Suprapubic skin (tissue), 4 donors: ENCODE results near the gene ALKBH8. TPM values are rescaled to one million over a fixed set of nuclear protein-coding genes. Genes with fewer than 3 reads are reported as not detected.

Source experiments
- DNase-seq, 2 donors: peaks; one replicate each; pipeline ENCODE4 v3.0.0-alpha.2; 2019; ENCODE audit warnings: low spot score in 2 of 2
- H3K27ac ChIP-seq: fragments of 200-600 bp; sonication (generic); one replicate; pipeline ENCODE4 v1.5.1; 2019
- H3K27me3 ChIP-seq: fragments of 200-600 bp; sonication (generic); one replicate; pipeline ENCODE4 v1.5.1; 2019
- H3K36me3 ChIP-seq: fragments of 200-600 bp; sonication (generic); one replicate; pipeline ENCODE4 v1.5.1; 2019
- H3K4me1 ChIP-seq: fragments of 200-600 bp; sonication (generic); one replicate; pipeline ENCODE4 v1.5.1; 2019
- H3K4me3 ChIP-seq: fragments of 200-600 bp; sonication (generic); one replicate; pipeline ENCODE4 v1.5.1; 2019; ENCODE audit warnings: mild to moderate bottlenecking
- H3K9me3 ChIP-seq: fragments of 200-600 bp; sonication (generic); one replicate; pipeline ENCODE4 v1.5.1; 2019
- EP300 ChIP-seq: sonication (generic); formaldehyde crosslinking; IDR thresholded peaks from one replicate; pipeline ENCODE4 v1.6.1; 2017; ENCODE audit warnings: antibody characterized with exemption
- POLR2A ChIP-seq, 2 donors: fragments of 450-650 bp; IDR thresholded peaks; one replicate each; pipeline ENCODE4 v1.6.1; 2017; ENCODE audit warnings: antibody characterized with exemption in 2 of 2, mild to moderate bottlenecking in 2 of 2, moderate library complexity in 2 of 2
- POLR2AphosphoS5 ChIP-seq, 3 donors: sonication (generic); formaldehyde crosslinking; IDR thresholded peaks; one replicate each; pipeline ENCODE4 v1.6.1; 2017; ENCODE audit warnings: antibody characterized with exemption in 3 of 3
- WGBS: methylation state at CpG from one replicate; pipeline ENCODE4 v1.1.5; 2018; 5-methylcytosine and 5-hydroxymethylcytosine counted together
- total RNA-seq, 4 donors: library from RNA; depleted of rRNA; stranded (reverse); fragments of >200 nt; gene quantifications; one replicate each; pipeline ENCODE4 v1.1.0, GENCODE V29; 2016
- TF ChIP-seq, protein P1 (sequence below), 2 donors: fragments of 200-600 bp in 1 of 2; fragments of 450-650 bp in 1 of 2; sonication (generic) in 1 of 2; IDR thresholded peaks; one replicate each; pipeline ENCODE4 v1.5.1; 2016 to 2019; ENCODE audit warnings: antibody characterized with exemption in 2 of 2, mild to moderate bottlenecking in 1 of 2, moderate library complexity in 1 of 2

Gene ALKBH8
- total RNA-seq, 4 donors from 2014 or later: 2.0 to 6.8 (median 5.6) TPM

- DNase-seq: peak in 1 of 2 donors; percentile 57
- H3K27me3 ChIP-seq: peaks cover 81% of the 10 kb centered on the region
- 2% methylated on average over 47 of the region's 49 CpGs for WGBS
- no peak overlapping the region for H3K27ac ChIP-seq
- H3K4me1 ChIP-seq: peaks cover 21% of the 10 kb centered on the region
- H3K4me3 ChIP-seq: peak overlapping the region; percentile 60
- H3K9me3 ChIP-seq: no peaks in the 10 kb centered on the region
- no peaks in the 10 kb centered on the region for H3K36me3 ChIP-seq
- TF ChIP-seq POLR2A (IDR thresholded peaks at IDR 0.05): no peak
- no peak for TF ChIP-seq POLR2AphosphoS5 (IDR thresholded peaks at IDR 0.05)
- TF ChIP-seq, protein P1, sequence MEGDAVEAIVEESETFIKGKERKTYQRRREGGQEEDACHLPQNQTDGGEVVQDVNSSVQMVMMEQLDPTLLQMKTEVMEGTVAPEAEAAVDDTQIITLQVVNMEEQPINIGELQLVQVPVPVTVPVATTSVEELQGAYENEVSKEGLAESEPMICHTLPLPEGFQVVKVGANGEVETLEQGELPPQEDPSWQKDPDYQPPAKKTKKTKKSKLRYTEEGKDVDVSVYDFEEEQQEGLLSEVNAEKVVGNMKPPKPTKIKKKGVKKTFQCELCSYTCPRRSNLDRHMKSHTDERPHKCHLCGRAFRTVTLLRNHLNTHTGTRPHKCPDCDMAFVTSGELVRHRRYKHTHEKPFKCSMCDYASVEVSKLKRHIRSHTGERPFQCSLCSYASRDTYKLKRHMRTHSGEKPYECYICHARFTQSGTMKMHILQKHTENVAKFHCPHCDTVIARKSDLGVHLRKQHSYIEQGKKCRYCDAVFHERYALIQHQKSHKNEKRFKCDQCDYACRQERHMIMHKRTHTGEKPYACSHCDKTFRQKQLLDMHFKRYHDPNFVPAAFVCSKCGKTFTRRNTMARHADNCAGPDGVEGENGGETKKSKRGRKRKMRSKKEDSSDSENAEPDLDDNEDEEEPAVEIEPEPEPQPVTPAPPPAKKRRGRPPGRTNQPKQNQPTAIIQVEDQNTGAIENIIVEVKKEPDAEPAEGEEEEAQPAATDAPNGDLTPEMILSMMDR (IDR thresholded peaks at IDR 0.05): no peak
- no peak for TF ChIP-seq EP300
These were observed 26.1 kb upstream of the ALKBH8 start for GRCh38 chr11:107591378-107592230.

GRCh38 chr11:107590460-107591377 is 25.2 kb upstream of the ALKBH8 start, which contains the start of gene ELMOD1:
Gene ELMOD1, plus strand, starts transcription at chr11:107591147. Its CDS starts 27,043 bp downstream, at chr11:107618190.
- no peak for DNase-seq
- no peaks in the 10 kb centered on the region for H3K9me3 ChIP-seq
- peak within 1 kb of the TSS; percentile 60 for H3K4me3 ChIP-seq
- H3K36me3 ChIP-seq: no peaks in the 10 kb centered on the region
- peaks cover 21% of the 10 kb centered on the region for H3K4me1 ChIP-seq
- TF ChIP-seq POLR2AphosphoS5 (IDR thresholded peaks at IDR 0.05) (no peak), POLR2A (IDR thresholded peaks at IDR 0.05) (no peak), EP300 (no peak)
- TF ChIP-seq, protein P1 (IDR thresholded peaks at IDR 0.05): peak in 1 of 2 donors; percentile 20
- H3K27ac ChIP-seq: no peak within 1 kb of the TSS
- 1% methylated on average over 47 of the region's 74 CpGs for WGBS
- H3K27me3 ChIP-seq: peaks cover 78% of the 10 kb centered on the region

- TF ChIP-seq EP300 (no peak), POLR2A (IDR thresholded peaks at IDR 0.05) (no peak), POLR2AphosphoS5 (IDR thresholded peaks at IDR 0.05) (no peak)
- TF ChIP-seq, protein P1 (IDR thresholded peaks at IDR 0.05): no peak
- Histone ChIP-seq H3K4me1 (peaks cover 21% of the 10 kb centered on the region), H3K4me3 (no peak overlapping the region), H3K27ac (no peak overlapping the region), H3K27me3 (peaks cover 50% of the 10 kb centered on the region), H3K36me3 (no peaks in the 10 kb centered on the region), H3K9me3 (no peaks in the 10 kb centered on the region)
- WGBS: 78% methylated on average over 5 of the region's 5 CpGs
- no peak for DNase-seq
These were observed 21.9 kb upstream of the ALKBH8 start for GRCh38 chr11:107587306-107587979.

DNA sequence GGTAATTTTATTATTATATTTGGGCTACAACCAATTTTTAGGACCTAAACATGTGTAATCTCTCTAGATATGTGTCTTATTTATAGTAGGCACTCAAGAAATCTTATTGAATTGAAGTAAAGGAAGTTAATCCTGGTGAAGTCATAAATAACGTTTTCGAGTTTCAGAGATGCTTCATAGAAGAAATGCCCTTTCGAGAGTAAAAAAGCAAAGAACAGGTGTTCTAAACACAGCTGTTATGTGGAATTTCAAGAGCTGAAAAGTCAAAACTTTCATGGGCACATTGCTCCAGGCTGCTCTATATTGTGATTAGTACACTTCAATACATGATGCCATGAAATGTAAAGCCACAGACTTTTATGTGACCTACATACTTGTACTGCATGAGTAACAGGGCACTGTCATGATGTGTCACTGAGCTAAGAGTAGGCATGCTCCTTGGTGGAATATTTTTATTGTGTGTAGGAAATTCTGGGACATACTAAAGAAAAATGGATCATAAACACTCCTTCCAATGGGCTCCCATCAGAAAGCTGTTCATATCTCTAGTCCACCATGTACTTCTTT is 18.2 kb upstream of the ALKBH8 start:
- 57% methylated on average over 3 of the region's 3 CpGs for WGBS
- no peak for DNase-seq
- H3K4me1 ChIP-seq: no peaks in the 10 kb centered on the region
- TF ChIP-seq, protein P1 (IDR thresholded peaks at IDR 0.05): no peak
- TF ChIP-seq POLR2AphosphoS5 (IDR thresholded peaks at IDR 0.05) (no peak), EP300 (no peak), POLR2A (IDR thresholded peaks at IDR 0.05) (no peak)
- H3K27me3 ChIP-seq: peaks cover 20% of the 10 kb centered on the region
- H3K4me3 ChIP-seq: no peak overlapping the region
- no peaks in the 10 kb centered on the region for H3K36me3 ChIP-seq
- no peaks in the 10 kb centered on the region for H3K9me3 ChIP-seq
- no peak overlapping the region for H3K27ac ChIP-seq
